ENCODE data around the gene CLCN6.

DNA sequence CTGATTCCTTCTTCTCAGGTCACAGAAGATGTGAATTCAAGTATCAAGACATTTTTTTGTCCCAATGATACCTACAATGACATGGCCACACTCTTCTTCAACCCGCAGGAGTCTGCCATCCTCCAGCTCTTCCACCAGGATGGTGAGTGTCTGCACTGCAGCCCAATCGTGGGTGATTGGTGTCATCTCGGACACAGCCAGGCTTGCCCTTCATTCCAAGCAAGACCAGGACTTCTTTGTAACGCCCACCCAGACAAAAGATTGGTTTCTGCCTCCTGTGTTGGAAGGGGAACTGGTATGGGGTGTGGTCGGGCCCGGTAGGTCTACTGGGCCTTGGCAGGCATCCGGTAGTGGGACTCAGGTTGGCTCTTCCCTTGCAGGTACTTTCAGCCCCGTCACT, 27.5 kb downstream of the CLCN6 start:
- TF ChIP-seq, protein P1, sequence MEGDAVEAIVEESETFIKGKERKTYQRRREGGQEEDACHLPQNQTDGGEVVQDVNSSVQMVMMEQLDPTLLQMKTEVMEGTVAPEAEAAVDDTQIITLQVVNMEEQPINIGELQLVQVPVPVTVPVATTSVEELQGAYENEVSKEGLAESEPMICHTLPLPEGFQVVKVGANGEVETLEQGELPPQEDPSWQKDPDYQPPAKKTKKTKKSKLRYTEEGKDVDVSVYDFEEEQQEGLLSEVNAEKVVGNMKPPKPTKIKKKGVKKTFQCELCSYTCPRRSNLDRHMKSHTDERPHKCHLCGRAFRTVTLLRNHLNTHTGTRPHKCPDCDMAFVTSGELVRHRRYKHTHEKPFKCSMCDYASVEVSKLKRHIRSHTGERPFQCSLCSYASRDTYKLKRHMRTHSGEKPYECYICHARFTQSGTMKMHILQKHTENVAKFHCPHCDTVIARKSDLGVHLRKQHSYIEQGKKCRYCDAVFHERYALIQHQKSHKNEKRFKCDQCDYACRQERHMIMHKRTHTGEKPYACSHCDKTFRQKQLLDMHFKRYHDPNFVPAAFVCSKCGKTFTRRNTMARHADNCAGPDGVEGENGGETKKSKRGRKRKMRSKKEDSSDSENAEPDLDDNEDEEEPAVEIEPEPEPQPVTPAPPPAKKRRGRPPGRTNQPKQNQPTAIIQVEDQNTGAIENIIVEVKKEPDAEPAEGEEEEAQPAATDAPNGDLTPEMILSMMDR (IDR thresholded peaks at IDR 0.05; ENCODE audit: low read length): no peak
- TF ChIP-seq EZH2phosphoT487 (IDR thresholded peaks at IDR 0.05; ENCODE audit: low read length) (no peak), EZH2 (optimal IDR thresholded peaks at IDR 0.05; ENCODE audit: low read depth, low read length) (no peak)

Data from MM.1S (cell line).